ENCODE measurements around the gene IL4R.

IL4R gene

DNA sequence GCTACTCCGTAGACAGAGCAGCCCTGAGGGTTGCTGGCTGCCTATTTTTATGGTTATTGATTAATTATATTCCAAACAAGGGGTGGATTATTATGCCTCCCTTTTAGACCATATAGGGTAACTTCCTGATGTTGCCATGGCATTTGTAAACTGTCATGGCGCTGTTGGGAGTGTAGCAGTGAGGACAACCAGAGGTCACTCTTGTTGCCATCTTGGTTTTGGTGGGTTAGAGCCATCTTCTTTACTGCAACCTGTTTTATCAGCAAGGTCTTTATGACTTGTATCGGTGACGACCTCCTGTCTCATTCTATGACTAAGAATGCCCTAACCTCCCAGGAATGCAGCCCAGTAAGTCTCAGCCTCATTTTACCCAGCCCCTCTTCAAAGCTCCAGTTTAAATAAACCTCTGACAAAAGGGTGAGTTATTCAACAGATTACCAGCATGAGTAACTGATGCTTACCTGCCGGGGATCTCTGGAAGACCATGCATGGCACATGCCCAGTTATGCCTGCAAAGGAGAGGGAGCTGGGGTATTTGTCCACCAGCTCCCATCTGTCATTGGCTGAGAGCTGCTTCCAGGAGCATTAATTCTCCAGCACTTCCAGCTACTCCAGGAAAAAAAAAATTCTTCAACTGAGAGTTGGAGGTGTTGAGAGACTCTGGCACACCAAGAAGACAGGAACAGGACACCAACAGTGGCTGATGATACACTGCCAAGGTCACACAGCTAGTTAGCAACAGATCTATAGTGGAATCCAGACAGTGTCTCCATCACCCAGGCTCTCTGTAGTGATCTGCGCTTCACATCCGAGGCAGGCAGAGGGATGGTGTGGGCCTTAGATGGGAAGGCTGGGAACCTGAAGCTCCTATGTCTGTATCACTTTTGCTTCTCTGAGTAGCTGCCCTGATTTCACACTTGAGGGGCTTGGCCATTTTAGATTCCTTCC is 51.6 kb downstream of the IL4R start:
- no peaks in the 10 kb centered on the region for H3K36me3 ChIP-seq (replicated peaks; ENCODE audit: insufficient read depth, low read length)
- no peak for DNase-seq
- H3K4me2 ChIP-seq (ENCODE audit: low read depth, low read length), result no peak overlapping the region
- no peaks in the 10 kb centered on the region for H3K9me3 ChIP-seq (replicated peaks; ENCODE audit: insufficient read depth, low read length)
- no peaks in the 10 kb centered on the region for H3K79me2 ChIP-seq (ENCODE audit: low read length)
- no peaks in the 10 kb centered on the region for H3F3A ChIP-seq (ENCODE audit: insufficient read depth, low read length)
- H3K9me2 ChIP-seq (replicated peaks; ENCODE audit: insufficient read depth, low read length), result no peaks in the 10 kb centered on the region
- H3K4me1 ChIP-seq (ENCODE audit: low read length), result peaks cover 12% of the 10 kb centered on the region; the same call in 1 of the 2 replicates
- no peak overlapping the region for H2AFZ ChIP-seq (ENCODE audit: low read length)
- peaks cover 5% of the 10 kb centered on the region; the same call in 1 of the 2 replicates for H3K27me3 ChIP-seq (replicated peaks; ENCODE audit: insufficient read depth, low read length)
- H3K4me3 ChIP-seq (ENCODE audit: low read length), result no peak overlapping the region
- no peak overlapping the region for H3K27ac ChIP-seq (ENCODE audit: low read length)
- no peaks in the 10 kb centered on the region for H4K20me1 ChIP-seq (ENCODE audit: insufficient read depth, low read length)
- no peak overlapping the region for H3K9ac ChIP-seq (ENCODE audit: low read length)
- no peak for TF ChIP-seq EZH2 (optimal IDR thresholded peaks at IDR 0.05; ENCODE audit: low read depth, low read length)
- TF ChIP-seq, protein P1, sequence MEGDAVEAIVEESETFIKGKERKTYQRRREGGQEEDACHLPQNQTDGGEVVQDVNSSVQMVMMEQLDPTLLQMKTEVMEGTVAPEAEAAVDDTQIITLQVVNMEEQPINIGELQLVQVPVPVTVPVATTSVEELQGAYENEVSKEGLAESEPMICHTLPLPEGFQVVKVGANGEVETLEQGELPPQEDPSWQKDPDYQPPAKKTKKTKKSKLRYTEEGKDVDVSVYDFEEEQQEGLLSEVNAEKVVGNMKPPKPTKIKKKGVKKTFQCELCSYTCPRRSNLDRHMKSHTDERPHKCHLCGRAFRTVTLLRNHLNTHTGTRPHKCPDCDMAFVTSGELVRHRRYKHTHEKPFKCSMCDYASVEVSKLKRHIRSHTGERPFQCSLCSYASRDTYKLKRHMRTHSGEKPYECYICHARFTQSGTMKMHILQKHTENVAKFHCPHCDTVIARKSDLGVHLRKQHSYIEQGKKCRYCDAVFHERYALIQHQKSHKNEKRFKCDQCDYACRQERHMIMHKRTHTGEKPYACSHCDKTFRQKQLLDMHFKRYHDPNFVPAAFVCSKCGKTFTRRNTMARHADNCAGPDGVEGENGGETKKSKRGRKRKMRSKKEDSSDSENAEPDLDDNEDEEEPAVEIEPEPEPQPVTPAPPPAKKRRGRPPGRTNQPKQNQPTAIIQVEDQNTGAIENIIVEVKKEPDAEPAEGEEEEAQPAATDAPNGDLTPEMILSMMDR (IDR thresholded peaks at IDR 0.05; ENCODE audit: low read length), result no peak
- TF ChIP-seq EZH2phosphoT487 (IDR thresholded peaks at IDR 0.05; ENCODE audit: low read length), result no peak

DNA sequence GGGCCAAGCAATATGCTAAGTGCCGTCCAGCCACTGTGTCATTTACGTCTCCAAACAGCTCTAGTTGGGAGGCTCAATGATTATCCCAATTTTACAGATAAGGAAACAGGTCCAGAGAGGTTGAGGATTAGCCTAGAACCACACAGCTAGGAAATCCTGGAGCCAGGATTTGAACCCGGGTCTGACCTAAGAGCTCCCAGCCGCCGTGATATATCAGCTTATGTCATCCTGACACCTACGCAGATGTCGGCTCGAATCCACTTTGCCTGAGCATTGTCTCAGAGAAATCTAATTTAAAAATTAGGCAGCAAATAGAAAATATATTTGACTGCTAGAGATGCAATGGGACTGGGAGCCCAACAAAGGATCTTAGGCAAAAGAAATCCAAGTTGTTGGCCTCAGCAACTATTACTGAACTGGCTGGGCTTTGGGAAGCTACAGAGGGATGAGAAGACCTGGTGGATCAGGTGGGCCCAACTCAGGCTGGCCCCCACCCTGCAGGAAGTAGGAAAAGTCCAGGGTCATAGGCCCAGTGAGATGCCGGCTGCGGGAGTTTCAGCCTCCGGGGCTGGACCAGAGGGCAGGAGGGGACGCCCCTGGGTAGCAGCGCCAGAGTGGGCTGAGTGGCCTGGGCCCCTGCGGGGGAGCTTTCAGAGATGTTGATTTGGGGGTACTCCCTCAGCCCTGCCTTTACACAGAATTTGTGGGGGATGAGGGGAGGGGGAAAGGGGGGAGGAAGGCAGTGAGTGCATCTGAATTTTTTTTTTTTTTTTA is 53.1 kb downstream of the IL4R start:
- Histone ChIP-seq H3K9me2 (replicated peaks; ENCODE audit: insufficient read depth, low read length) (no peaks in the 10 kb centered on the region), H3F3A (ENCODE audit: insufficient read depth, low read length) (no peaks in the 10 kb centered on the region), H3K4me2 (ENCODE audit: low read depth, low read length) (no peak overlapping the region), H3K27me3 (replicated peaks; ENCODE audit: insufficient read depth, low read length) (peaks cover 12% of the 10 kb centered on the region; the same call in 1 of the 2 replicates), H3K4me3 (ENCODE audit: low read length) (no peak overlapping the region), H3K9me3 (replicated peaks; ENCODE audit: insufficient read depth, low read length) (no peaks in the 10 kb centered on the region), H3K9ac (ENCODE audit: low read length) (no peak overlapping the region), H3K36me3 (replicated peaks; ENCODE audit: insufficient read depth, low read length) (no peaks in the 10 kb centered on the region), H3K27ac (ENCODE audit: low read length) (no peak overlapping the region), H2AFZ (ENCODE audit: low read length) (no peak overlapping the region), H4K20me1 (ENCODE audit: insufficient read depth, low read length) (no peaks in the 10 kb centered on the region), H3K79me2 (ENCODE audit: low read length) (no peaks in the 10 kb centered on the region), H3K4me1 (ENCODE audit: low read length) (peaks cover 14% of the 10 kb centered on the region; the same call in 1 of the 2 replicates)
- DNase-seq, result no peak
- TF ChIP-seq EZH2 (optimal IDR thresholded peaks at IDR 0.05; ENCODE audit: low read depth, low read length), result no peak
- no peak for TF ChIP-seq EZH2phosphoT487 (IDR thresholded peaks at IDR 0.05; ENCODE audit: low read length)
- TF ChIP-seq, protein P1 (IDR thresholded peaks at IDR 0.05; ENCODE audit: low read length), result no peak

DNA sequence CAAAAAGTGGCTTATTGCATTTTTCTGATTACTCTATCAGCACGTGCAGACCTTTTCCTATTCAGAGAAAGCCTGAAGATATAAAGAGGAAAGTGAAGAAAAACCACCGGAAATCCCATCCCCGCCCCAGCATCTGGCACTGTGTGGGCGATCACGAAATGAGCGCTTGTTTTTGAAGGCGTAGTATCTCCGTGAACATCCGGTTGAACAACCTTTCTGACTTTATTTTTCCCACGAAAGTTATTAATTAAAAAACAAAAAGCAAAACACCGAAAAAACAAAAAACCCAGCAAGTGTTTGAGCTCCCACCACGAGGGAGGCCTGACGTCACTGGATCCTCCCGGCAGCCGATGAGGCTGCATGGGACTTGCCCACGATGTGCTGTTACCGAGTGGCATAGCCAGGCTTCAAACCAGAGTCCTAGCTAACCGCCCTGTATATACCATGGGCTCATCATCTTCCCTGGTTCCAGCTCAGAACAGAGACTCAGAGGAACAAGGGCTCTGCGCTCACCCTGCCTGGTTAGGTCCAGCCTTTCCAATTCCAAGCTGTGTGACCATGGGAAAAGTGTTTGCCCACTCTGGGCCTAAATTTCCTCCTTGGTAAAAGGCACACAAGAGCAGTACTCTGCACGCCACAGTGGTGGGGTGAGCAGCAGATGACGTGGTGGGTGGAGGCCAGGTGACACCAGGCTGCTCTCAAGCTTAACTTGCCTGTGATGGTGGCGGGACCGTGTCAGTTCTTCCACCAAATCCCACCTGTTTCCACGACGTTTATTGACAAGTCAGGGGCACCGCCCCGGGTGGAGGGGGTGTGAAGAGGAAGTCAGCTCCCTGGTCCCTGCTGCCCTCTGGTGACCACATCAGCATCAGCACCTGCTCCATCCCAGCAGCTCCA is 53.9 kb downstream of the IL4R start:
- H3K4me2 ChIP-seq (ENCODE audit: low read depth, low read length), result peak overlapping the region; percentile 14; the same call in 1 of the 2 replicates
- H3K27ac ChIP-seq (ENCODE audit: low read length), result no peak overlapping the region

More for the DNA sequence above, 53.9 kb downstream of the IL4R start:
- Histone ChIP-seq H3F3A (ENCODE audit: insufficient read depth, low read length) (peaks cover 5% of the 10 kb centered on the region; the same call in 1 of the 2 replicates), H3K9ac (ENCODE audit: low read length) (no peak overlapping the region), H3K4me1 (ENCODE audit: low read length) (peaks cover 19% of the 10 kb centered on the region), H3K4me3 (ENCODE audit: low read length) (no peak overlapping the region), H4K20me1 (ENCODE audit: insufficient read depth, low read length) (no peaks in the 10 kb centered on the region), H3K9me3 (replicated peaks; ENCODE audit: insufficient read depth, low read length) (no peaks in the 10 kb centered on the region), H3K9me2 (replicated peaks; ENCODE audit: insufficient read depth, low read length) (no peaks in the 10 kb centered on the region), H3K36me3 (replicated peaks; ENCODE audit: insufficient read depth, low read length) (no peaks in the 10 kb centered on the region), H3K79me2 (ENCODE audit: low read length) (no peaks in the 10 kb centered on the region), H2AFZ (ENCODE audit: low read length) (no peak overlapping the region), H3K27me3 (replicated peaks; ENCODE audit: insufficient read depth, low read length) (peaks cover 12% of the 10 kb centered on the region; the same call in 1 of the 2 replicates)
- TF ChIP-seq EZH2phosphoT487 (IDR thresholded peaks at IDR 0.05; ENCODE audit: low read length) (no peak), EZH2 (optimal IDR thresholded peaks at IDR 0.05; ENCODE audit: low read depth, low read length) (no peak)
- TF ChIP-seq, protein P1 (IDR thresholded peaks at IDR 0.05; ENCODE audit: low read length), result peak; percentile 61
- DNase-seq, result peak; percentile 45
